ENCODE measurements around the gene MYCBPAP. TPM values are rescaled to one million over a fixed set of nuclear protein-coding genes. Genes with fewer than 3 reads are reported as not detected.
A peak's percentile ranks its signal among the peaks of the same experiment; 100 is the strongest.

MYCBPAP gene
- total RNA-seq, 2 experiments from 2014 or later, result 1.4 to 1.8 TPM

DNA sequence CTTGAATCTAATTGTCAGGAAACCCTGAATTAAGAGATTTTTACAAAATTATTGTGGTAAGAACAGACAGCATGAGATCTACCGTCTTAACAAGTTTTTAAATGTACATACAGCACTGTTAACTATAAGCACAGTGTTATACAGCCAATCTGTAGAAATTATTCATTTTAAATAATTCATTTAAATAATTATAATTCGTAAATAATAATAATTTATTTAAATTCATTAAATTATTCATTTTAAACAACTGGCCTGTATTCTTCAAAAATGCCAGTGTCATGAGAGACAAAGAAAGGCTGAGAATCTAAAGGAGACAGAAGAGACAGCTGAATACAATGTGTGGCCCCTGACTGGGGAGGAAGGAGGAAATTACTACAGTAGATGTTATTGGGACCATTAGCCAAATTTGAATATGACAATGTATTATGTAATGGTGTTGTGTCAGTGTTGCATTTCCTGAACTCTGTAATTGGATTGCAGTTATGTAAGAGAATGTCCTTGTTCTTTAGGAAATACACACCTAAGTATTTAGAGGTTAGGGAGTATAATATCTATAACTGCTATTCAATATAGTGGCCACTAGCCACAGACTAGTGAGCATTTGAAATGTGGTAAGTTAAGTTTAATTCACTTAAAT lies 27.3 kb upstream of the MYCBPAP start:
- no peaks in the 10 kb centered on the region for H3K27me3 Mint-ChIP-seq
- DNase-seq (no peak), ATAC-seq (no peak)
- ChIA-PET POLR2A (no interaction called here), CTCF (interaction anchor here (0.7 to 1.4 kb wide), 3 partner anchors 55 to 119 kb away, joined by 3 to 5 read pairs (median 3); no protein-coding TSS in a partner anchor)
- H3K27ac Mint-ChIP-seq, result no peak overlapping the region
- intact Hi-C loops (cut with DNase I, micrococcal nuclease), result loop anchor here (5.0 to 10.0 kb wide), 4 partner anchors 61 to 224 kb away; partner anchors contain the start of gene ANKRD40 (in 1 of the 2)
- peaks cover 18% of the 10 kb centered on the region for H3K36me3 Mint-ChIP-seq (ENCODE audit: low read depth)
- H3K4me1 Mint-ChIP-seq, result peaks cover 25% of the 10 kb centered on the region
- no peaks in the 10 kb centered on the region for H3K9me3 Mint-ChIP-seq (ENCODE audit: low read depth)
- no peak overlapping the region for H3K4me3 Mint-ChIP-seq

DNA sequence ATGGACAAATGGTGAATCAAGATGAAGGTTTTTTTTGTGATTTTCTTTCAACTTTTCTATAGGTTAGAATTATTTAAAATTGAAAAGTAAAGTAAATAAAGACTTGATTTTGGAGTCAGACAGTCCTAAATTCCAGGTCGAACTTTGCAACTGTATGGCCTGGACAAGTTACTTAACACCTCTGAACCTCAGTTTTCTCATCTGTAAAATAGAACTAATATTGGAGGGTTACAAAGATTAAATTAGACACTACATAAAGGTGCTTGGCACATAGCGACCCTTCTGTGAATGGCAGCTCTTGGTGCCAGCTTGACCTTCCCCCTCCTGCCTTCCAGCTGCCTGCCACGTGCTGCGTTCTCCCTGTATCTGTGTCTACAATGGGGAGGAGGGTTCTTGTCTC lies 26.6 kb upstream of the MYCBPAP start:
- DNase-seq (no peak), ATAC-seq (no peak)
- H3K36me3 Mint-ChIP-seq (ENCODE audit: low read depth), result peaks cover 18% of the 10 kb centered on the region
- H3K27me3 Mint-ChIP-seq, result no peaks in the 10 kb centered on the region
- no peaks in the 10 kb centered on the region for H3K9me3 Mint-ChIP-seq (ENCODE audit: low read depth)
- peaks cover 25% of the 10 kb centered on the region for H3K4me1 Mint-ChIP-seq
- no peak overlapping the region for H3K27ac Mint-ChIP-seq
- POLR2A ChIA-PET, result no interaction called here
- no peak overlapping the region for H3K4me3 Mint-ChIP-seq
- intact Hi-C loops (cut with DNase I, micrococcal nuclease), result loop anchor here (1.0 to 10.0 kb wide), 9 partner anchors 17 to 223 kb away; partner anchors contain the start of genes ANKRD40 (in 1 of the 2), CACNA1G (in 1 of the 2) and SPATA20 (in 1 of the 2)
- CTCF ChIA-PET, result interaction anchor here (0.5 to 1.4 kb wide), 7 partner anchors 10 to 266 kb away, joined by 3 to 5 read pairs (median 3); no protein-coding TSS in a partner anchor

DNA sequence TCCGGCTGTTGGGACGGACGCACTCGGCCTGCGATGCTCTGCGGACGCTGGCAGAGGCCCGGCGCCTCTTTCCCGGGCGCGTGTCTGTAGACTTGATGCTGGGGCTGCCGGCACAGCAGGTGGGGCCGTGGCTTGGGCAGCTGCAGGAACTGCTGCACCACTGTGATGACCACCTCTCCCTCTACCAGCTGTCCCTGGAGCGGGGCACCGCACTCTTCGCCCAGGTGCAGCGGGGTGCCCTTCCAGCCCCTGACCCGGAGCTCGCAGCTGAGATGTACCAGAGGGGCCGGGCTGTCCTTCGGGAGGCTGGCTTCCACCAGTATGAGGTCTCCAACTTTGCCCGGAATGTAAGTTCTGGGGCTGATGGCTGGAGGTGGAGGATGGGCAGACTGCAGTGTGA lies 26.1 kb upstream of the MYCBPAP start:
- intact Hi-C loops (cut with DNase I, micrococcal nuclease), result loop anchor here (1.0 to 10.0 kb wide), 9 partner anchors 17 to 223 kb away; partner anchors contain the start of genes ANKRD40 (in 1 of the 2), CACNA1G (in 1 of the 2) and SPATA20 (in 1 of the 2)
- POLR2A ChIA-PET, result no interaction called here
- Mint-ChIP-seq H3K27ac (no peak overlapping the region), H3K36me3 (ENCODE audit: low read depth) (peaks cover 18% of the 10 kb centered on the region), H3K27me3 (no peaks in the 10 kb centered on the region), H3K4me1 (peaks cover 27% of the 10 kb centered on the region), H3K9me3 (ENCODE audit: low read depth) (no peaks in the 10 kb centered on the region), H3K4me3 (no peak overlapping the region)
- no peak for ATAC-seq
- CTCF ChIA-PET, result interaction anchor here (0.5 to 1.4 kb wide), 8 partner anchors 10 to 350 kb away, joined by 3 to 5 read pairs (median 3); no protein-coding TSS in a partner anchor
- no peak for DNase-seq

DNA sequence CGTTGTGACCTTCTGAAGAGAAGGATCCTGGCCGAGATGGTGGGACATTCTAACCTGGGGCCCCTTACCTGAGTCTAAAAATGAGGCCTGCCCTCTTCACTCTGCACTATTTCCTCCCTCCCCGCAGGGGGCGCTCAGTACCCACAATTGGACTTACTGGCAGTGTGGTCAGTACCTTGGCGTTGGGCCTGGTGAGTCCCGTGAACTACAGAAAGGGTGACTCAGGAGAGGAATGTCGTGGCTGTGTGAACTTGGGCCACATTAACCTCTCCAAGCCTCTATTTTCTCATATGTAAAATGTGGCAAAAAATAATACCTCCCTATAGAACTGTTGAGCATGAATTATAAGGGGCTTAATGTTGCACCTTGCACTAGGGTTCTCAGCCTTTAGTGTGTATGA lies 25.7 kb upstream of the MYCBPAP start:
- CTCF ChIA-PET, result interaction anchor here (0.5 to 1.7 kb wide), 21 partner anchors 10 to 349 kb away, joined by 3 to 6 read pairs (median 3); no protein-coding TSS in a partner anchor
- Mint-ChIP-seq H3K4me1 (peaks cover 30% of the 10 kb centered on the region), H3K27ac (peak overlapping the region; percentile 42), H3K27me3 (no peaks in the 10 kb centered on the region), H3K9me3 (ENCODE audit: low read depth) (no peaks in the 10 kb centered on the region), H3K4me3 (no peak overlapping the region), H3K36me3 (ENCODE audit: low read depth) (peaks cover 18% of the 10 kb centered on the region)
- intact Hi-C loops (cut with DNase I, micrococcal nuclease), result loop anchor here (1.0 to 10.0 kb wide), 9 partner anchors 16 to 222 kb away; partner anchors contain the start of genes ANKRD40 (in 1 of the 2), CACNA1G (in 1 of the 2) and SPATA20 (in 1 of the 2)
- DNase-seq (peak; percentile 90), ATAC-seq (peak; percentile 36)
- POLR2A ChIA-PET, result no interaction called here

DNA sequence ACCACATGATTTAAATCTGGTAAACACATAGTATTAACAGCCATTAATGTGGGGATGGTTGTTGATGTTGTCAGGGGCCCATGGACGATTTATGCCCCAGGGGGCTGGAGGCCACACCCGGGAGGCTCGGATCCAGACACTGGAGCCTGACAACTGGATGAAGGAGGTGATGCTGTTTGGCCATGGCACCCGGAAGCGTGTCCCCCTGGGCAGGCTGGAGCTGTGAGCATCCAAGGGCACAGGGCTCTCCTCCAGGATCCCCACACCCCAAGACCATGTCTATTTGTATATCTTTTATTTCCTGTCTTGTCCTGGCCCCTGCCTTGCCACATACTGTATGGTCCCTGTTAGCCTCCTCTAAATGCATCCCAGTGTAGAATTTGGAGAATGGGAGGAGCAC lies 25.0 kb upstream of the MYCBPAP start:
- no peak for DNase-seq
- Mint-ChIP-seq H3K4me3 (no peak overlapping the region), H3K4me1 (peaks cover 34% of the 10 kb centered on the region), H3K27ac (no peak overlapping the region), H3K36me3 (ENCODE audit: low read depth) (peaks cover 18% of the 10 kb centered on the region), H3K9me3 (ENCODE audit: low read depth) (no peaks in the 10 kb centered on the region), H3K27me3 (no peaks in the 10 kb centered on the region)
- intact Hi-C loops (cut with DNase I, micrococcal nuclease), result loop anchor here (2.0 to 10.0 kb wide), 5 partner anchors 16 to 222 kb away; partner anchors contain the start of gene ANKRD40 (in 1 of the 2)
- ChIA-PET CTCF (interaction anchor here (0.6 to 1.7 kb wide), 22 partner anchors 10 to 366 kb away, joined by 3 to 6 read pairs (median 3); no protein-coding TSS in a partner anchor), POLR2A (no interaction called here)
- no peak for ATAC-seq

DNA sequence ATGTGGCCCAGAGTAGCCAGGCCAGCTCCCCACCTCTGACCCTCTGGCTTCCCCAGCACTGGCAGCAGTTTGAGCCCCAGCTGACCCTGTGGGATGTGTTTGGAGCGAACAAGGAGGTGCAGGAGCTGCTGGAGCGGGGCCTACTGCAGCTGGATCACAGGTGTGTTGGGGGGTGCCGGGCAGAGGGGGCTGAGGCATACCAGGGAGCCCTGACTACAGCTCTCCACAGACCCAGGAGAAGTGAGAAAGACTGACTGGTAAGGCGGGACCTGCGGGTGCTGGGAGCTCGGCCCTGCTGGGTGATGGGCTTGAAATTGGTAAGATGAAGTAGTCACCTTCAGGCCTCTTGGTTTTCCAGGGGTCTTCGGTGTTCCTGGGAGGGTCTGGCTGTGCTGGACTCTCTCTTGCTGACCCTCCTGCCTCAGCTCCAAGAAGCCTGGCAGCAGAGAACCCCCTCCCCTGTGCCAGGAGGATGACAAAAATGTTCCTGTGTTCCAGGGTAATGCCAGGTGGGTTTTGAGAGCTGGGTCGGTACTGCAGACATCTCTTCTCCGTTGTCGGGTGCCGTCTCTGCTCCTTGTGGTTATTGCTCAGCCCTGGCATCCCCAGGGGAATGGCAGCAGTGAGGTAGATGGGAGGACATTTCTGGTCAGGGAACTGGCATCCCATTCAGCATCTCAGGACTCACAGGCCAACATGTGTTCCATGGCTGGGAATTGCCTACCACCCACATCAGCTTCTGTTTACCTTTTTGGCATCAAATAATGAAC lies 23.7 kb upstream of the MYCBPAP start:
- Mint-ChIP-seq H3K27me3 (no peaks in the 10 kb centered on the region), H3K9me3 (ENCODE audit: low read depth) (no peaks in the 10 kb centered on the region), H3K36me3 (ENCODE audit: low read depth) (peaks cover 18% of the 10 kb centered on the region), H3K27ac (no peak overlapping the region), H3K4me1 (peaks cover 30% of the 10 kb centered on the region), H3K4me3 (no peak overlapping the region)
- ChIA-PET CTCF (interaction anchor here (0.5 to 1.7 kb wide), 13 partner anchors 9 to 164 kb away, joined by 3 to 6 read pairs (median 4); no protein-coding TSS in a partner anchor), POLR2A (no interaction called here)
- ATAC-seq (no peak), DNase-seq (no peak)
- intact Hi-C loops (cut with DNase I, micrococcal nuclease), result loop anchor here (5.0 to 10.0 kb wide), 4 partner anchors 58 to 220 kb away; partner anchors contain the start of gene ANKRD40 (in 1 of the 2)

DNA sequence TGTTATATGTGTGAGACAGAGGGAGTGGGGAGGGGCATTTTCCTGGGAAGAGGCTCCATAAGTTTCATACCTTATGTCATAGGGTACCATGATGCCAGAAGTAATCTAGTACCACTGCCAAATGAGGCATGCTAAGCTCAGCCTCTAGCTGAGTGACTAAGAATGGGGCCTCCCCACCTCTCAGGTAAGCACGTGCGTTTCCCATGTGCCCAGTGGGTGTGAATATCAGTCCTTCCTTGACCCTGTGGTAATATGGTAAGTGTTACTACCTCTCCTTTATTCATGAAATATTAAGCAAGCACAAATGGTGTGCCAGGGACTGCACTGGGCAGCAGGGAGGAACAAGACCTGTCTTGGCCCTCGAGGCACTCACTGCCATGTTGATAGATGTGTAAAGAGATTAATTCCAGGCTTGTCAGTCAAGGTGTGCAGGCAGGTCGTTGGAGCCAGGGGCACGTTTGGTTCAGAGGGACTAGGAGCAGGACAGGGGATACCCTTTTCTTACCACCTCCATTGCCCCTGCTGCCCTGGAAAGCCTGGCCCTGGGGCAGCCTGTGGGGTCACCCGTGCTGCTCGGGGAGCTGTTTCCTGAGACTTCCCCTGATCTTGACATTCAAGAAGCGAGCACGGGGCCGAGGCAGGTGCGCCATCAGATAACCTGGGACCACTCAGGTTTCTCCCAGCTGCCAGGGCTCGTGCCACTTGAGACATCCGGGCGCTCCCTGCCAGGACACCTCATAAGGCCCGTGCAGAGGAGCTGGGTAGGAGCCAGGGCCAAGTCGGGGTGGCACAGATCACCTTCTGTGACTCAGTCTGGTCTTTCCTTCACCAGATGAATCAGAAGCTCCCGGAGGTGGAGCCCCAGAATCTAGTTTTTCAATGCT lies 20.8 kb upstream of the MYCBPAP start:
- intact Hi-C loops (cut with DNase I, micrococcal nuclease), result loop anchor here in 1 of 2 experiments (10.0 kb wide), 1 partner anchor 217 kb away; the partner anchor contains the start of gene ANKRD40
- ATAC-seq (peak; percentile 91), DNase-seq (peak; percentile 58)
- Mint-ChIP-seq H3K4me3 (no peak overlapping the region), H3K27me3 (no peaks in the 10 kb centered on the region), H3K4me1 (peaks cover 16% of the 10 kb centered on the region), H3K27ac (no peak overlapping the region), H3K9me3 (ENCODE audit: low read depth) (no peaks in the 10 kb centered on the region), H3K36me3 (ENCODE audit: low read depth) (peaks cover 14% of the 10 kb centered on the region)
- CTCF ChIA-PET, result interaction anchor here (0.7 to 2.7 kb wide), 7 partner anchors 8 to 240 kb away, joined by 3 to 21 read pairs (median 5); partner anchors contain the start of gene RSAD1
- POLR2A ChIA-PET, result no interaction called here

DNA sequence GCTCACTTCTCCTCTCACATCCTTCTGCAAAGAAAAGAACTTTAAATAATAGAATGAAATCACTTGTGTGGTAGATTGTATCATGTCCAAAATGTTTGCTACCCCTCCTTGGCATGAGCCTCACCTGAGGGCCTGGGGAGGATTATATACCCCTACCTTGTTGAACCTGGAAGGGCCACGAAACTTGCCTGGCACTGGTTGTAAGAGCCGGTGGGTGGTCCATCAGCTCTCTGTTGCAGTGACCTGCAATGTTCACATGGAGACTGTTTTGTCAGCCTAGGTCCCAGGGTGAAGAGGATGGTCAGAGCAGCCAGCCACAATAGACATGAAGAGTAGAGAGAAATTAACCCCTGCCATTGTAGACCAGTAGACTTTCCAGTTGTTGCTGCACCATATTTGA lies 19.4 kb upstream of the MYCBPAP start:
- CTCF ChIA-PET, result interaction anchor here (0.6 to 2.7 kb wide), 4 partner anchors 10 to 139 kb away, joined by 3 to 21 read pairs (median 8); partner anchors contain the start of gene RSAD1
- intact Hi-C loops (cut with DNase I, micrococcal nuclease), result loop anchor here in 1 of 2 experiments (10.0 kb wide), 1 partner anchor 216 kb away; the partner anchor contains the start of gene ANKRD40
- POLR2A ChIA-PET, result no interaction called here

DNA sequence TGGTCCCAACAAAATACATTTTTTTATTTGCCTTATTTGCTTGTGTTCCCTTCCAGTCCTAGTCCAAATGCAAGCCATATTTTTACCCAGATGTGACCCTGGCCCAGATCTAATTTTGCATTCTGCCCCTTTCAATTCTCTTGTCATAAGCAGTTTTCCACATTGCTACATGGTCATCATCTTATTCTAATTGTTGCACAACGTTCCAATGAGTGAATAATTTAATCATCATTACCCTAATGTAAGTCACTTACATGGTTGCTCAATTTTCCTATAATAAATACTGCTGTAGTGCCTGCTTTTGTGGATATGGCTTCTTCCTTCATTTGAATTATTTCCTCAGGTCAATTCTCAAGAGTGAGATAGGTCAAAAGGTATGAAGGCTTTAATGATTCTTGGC lies 16.7 kb upstream of the MYCBPAP start:
- ChIA-PET POLR2A (no interaction called here), CTCF (interaction anchor here (2.6 kb wide), 1 partner anchor 10 kb away, joined by 9 read pairs; no protein-coding TSS in a partner anchor)
- no peaks in the 10 kb centered on the region for H3K27me3 Mint-ChIP-seq
- DNase-seq (no peak), ATAC-seq (no peak)
- H3K4me3 Mint-ChIP-seq, result no peak overlapping the region
- H3K27ac Mint-ChIP-seq, result no peak overlapping the region
- peaks cover 13% of the 10 kb centered on the region for H3K4me1 Mint-ChIP-seq
- H3K9me3 Mint-ChIP-seq (ENCODE audit: low read depth), result no peaks in the 10 kb centered on the region
- no peaks in the 10 kb centered on the region for H3K36me3 Mint-ChIP-seq (ENCODE audit: low read depth)
- intact Hi-C loops (cut with DNase I, micrococcal nuclease), result no loop called here

More for the DNA sequence above, 19.4 kb upstream of the MYCBPAP start:
- Mint-ChIP-seq H3K27me3 (no peaks in the 10 kb centered on the region), H3K9me3 (ENCODE audit: low read depth) (no peaks in the 10 kb centered on the region), H3K4me1 (peaks cover 13% of the 10 kb centered on the region), H3K4me3 (no peak overlapping the region), H3K27ac (no peak overlapping the region), H3K36me3 (ENCODE audit: low read depth) (peaks cover 10% of the 10 kb centered on the region)
- ATAC-seq, result no peak
- no peak for DNase-seq

DNA sequence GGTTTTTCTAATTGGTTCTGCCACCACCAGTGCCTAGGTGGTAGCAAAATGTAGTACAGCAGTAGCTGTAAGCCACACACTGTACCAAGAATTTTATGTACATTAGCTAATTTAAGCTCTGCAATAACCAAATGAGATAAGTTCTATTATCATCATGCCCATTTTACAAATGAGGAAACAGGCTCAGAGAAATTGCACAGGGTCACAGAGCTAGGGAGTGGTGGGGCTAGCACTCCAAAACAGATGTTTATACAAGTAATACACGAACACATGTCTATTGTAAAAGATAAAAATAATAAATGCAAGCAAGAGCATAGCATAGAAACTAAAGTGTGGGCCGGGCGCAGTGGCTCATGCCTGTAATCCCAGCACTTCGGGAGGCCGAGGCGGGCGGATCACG lies 16.0 kb upstream of the MYCBPAP start:
- Mint-ChIP-seq H3K4me3 (no peak overlapping the region), H3K4me1 (peaks cover 10% of the 10 kb centered on the region), H3K36me3 (ENCODE audit: low read depth) (no peaks in the 10 kb centered on the region), H3K27ac (no peak overlapping the region), H3K27me3 (no peaks in the 10 kb centered on the region), H3K9me3 (ENCODE audit: low read depth) (no peaks in the 10 kb centered on the region)
- ATAC-seq (no peak), DNase-seq (no peak)
- ChIA-PET CTCF (interaction anchor here (1.3 to 2.6 kb wide), 2 partner anchors 10 to 28 kb away, joined by 3 to 9 read pairs; no protein-coding TSS in a partner anchor), POLR2A (interaction anchor here (0.5 kb wide), 1 partner anchor 46 kb away, joined by 3 read pairs; no protein-coding TSS in a partner anchor)
- intact Hi-C loops (cut with DNase I, micrococcal nuclease), result no loop called here

All from activated CD4-positive, alpha-beta T cell treated with anti-CD3 and anti-CD28 coated beads for 36 hours (primary cell).